WTC11 (cell line): ENCODE data around the gene EML4.

Experiments used
- CREB1 ChIP-seq: sonication (generic); formaldehyde crosslinking; IDR thresholded peaks from 2 replicates; pipeline ENCODE4 v1.8.0; 2023; ENCODE audit warnings: mild to moderate bottlenecking, missing genetic modification reagents
- ZNF263 ChIP-seq: sonication (generic); formaldehyde crosslinking; IDR thresholded peaks from 2 replicates; pipeline ENCODE4 v1.8.1; 2022; ENCODE audit warnings: low read depth, mild to moderate bottlenecking, moderate library complexity, missing genetic modification reagents
- TF ChIP-seq, protein P1 (sequence below): fragments of 200-600 bp; IDR thresholded peaks from 2 replicates; pipeline ENCODE4 v1.8.0; 2022; ENCODE audit warnings: antibody characterized with exemption
- TF ChIP-seq, protein P2 (sequence below): sonication (generic); formaldehyde crosslinking; IDR thresholded peaks from 2 replicates; pipeline ENCODE4 v1.8.0; 2022; ENCODE audit warnings: mild to moderate bottlenecking, missing genetic modification reagents

DNA sequence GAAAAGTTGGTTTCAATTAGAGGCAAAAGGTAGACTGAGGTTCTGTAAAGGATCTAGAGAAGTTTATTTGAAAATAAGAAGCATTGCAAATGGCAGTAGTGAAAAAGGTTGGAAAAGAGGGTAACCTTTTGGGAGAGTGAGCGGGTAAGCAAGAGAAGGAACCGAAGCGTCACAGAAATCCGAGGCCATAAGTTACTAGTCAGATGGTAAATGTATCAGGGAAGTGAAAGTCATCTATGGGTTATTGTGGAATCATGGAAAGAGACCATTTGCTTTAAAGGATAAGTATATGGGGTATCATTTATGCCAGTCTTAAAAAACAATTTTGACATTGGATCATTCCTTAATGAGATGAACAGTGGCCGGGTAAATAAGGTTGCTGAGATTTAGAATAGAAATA, 30.5 kb downstream of the EML4 start:
- TF ChIP-seq, protein P1, sequence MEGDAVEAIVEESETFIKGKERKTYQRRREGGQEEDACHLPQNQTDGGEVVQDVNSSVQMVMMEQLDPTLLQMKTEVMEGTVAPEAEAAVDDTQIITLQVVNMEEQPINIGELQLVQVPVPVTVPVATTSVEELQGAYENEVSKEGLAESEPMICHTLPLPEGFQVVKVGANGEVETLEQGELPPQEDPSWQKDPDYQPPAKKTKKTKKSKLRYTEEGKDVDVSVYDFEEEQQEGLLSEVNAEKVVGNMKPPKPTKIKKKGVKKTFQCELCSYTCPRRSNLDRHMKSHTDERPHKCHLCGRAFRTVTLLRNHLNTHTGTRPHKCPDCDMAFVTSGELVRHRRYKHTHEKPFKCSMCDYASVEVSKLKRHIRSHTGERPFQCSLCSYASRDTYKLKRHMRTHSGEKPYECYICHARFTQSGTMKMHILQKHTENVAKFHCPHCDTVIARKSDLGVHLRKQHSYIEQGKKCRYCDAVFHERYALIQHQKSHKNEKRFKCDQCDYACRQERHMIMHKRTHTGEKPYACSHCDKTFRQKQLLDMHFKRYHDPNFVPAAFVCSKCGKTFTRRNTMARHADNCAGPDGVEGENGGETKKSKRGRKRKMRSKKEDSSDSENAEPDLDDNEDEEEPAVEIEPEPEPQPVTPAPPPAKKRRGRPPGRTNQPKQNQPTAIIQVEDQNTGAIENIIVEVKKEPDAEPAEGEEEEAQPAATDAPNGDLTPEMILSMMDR = no peak
- TF ChIP-seq ZNF263 (no peak), CREB1 (CRISPR knock-in tag) (no peak)
- TF ChIP-seq, protein P2, sequence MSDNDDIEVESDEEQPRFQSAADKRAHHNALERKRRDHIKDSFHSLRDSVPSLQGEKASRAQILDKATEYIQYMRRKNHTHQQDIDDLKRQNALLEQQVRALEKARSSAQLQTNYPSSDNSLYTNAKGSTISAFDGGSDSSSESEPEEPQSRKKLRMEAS (CRISPR knock-in tag) = no peak
